GM12874 (cell line): ENCODE measurements around the gene ARHGEF1.

Experiments
- CTCF ChIP-seq: IDR thresholded peaks from 2 replicates; pipeline ENCODE4 v1.5.1; 2011; ENCODE audit warnings: low read depth, mild to moderate bottlenecking, control low read depth, low read length, moderate library complexity; ENCODE audit not compliant: insufficient read depth

The ARHGEF1 gene

GRCh38 chr19:41955521-41955920 is 72.5 kb downstream of the ARHGEF1 start:
- no peak for TF ChIP-seq CTCF

- no peak for TF ChIP-seq CTCF
Measured at GRCh38 chr19:41956621-41957020, 73.6 kb downstream of the ARHGEF1 start.
